Astrocyte (in vitro differentiated cells and primary cell): ENCODE measurements around the gene CHD1L.

Source experiments
- CTCF ChIP-seq: IDR thresholded peaks from 2 replicates; pipeline ENCODE4 v1.5.1; 2011; ENCODE audit warnings: low read depth, mild to moderate bottlenecking, inconsistent platforms, low read length, moderate library complexity; ENCODE audit not compliant: insufficient read depth
- EZH2 ChIP-seq: IDR thresholded peaks from 2 replicates; pipeline ENCODE4 v1.6.1; 2012; ENCODE audit warnings: mild to moderate bottlenecking, low read length, inconsistent platforms; ENCODE audit not compliant: insufficient read depth

GRCh38 chr1:147272042-147272441 lies 29.6 kb downstream of the CHD1L start:
- TF ChIP-seq CTCF (no peak), EZH2 (no peak)
